ENCODE data around the gene ANKUB1.
A peak's percentile ranks its signal among the peaks of the same experiment; 100 is the strongest.

The ANKUB1 gene

GRCh38 chr3:149776170-149776569, 16.2 kb downstream of the ANKUB1 start:
- H3K4me3 ChIP-seq (ENCODE audit: low read length): no peak overlapping the region
- no peak for DNase-seq (ENCODE audit: low read depth)
- TF ChIP-seq CTCF (conservative IDR thresholded peaks at IDR 0.05; ENCODE audit: low read depth, low read length): no peak

- no peak for DNase-seq (ENCODE audit: low read depth)
- TF ChIP-seq CTCF (conservative IDR thresholded peaks at IDR 0.05; ENCODE audit: low read depth, low read length): no peak
Observed at GRCh38 chr3:149772861-149773260, 19.5 kb downstream of the ANKUB1 start.

DNA sequence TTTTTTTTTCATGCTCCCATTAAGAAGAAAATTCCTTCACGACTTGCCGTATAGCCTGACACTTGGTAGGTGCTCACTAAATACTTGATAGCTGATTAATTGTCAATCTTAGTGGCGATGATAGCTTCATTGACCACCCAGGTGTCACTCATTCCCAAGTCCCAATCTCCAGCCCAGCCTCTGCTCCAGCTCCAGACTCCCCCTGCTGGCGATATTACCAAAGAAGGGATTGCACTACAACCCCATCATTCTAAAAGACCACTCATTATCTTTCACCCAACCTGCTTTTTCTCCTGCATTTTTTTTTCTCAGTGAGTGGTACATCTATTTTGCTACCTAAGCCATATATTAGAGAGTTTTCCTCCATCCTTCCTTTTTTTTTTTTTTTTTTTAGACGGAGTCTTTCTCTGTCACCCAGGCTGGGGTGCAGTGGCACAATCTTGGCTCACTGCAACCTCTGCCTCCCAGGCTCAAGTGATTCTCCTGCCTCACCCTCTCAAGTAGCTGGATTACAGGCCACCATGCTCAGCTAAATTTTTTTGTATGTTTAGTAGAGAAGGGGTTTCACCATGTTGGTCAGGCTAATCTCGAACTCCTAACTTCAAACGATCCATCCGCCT, 20.6 kb downstream of the ANKUB1 start:
- TF ChIP-seq CTCF (conservative IDR thresholded peaks at IDR 0.05; ENCODE audit: low read depth, low read length): peak; percentile 86
- DNase-seq (ENCODE audit: low read depth): no peak
- H3K4me3 ChIP-seq (ENCODE audit: low read length): no peak overlapping the region

More at GRCh38 chr3:149772861-149773260, 19.5 kb downstream of the ANKUB1 start:
- no peak overlapping the region for H3K4me3 ChIP-seq (ENCODE audit: low read length)

- no peak for TF ChIP-seq CTCF (conservative IDR thresholded peaks at IDR 0.05; ENCODE audit: low read depth, low read length)
- no peak overlapping the region for H3K4me3 ChIP-seq (ENCODE audit: low read length)
- no peak for DNase-seq (ENCODE audit: low read depth)
Observed at GRCh38 chr3:149770246-149770645, 22.1 kb downstream of the ANKUB1 start.

GRCh38 chr3:149768704-149769103, 23.6 kb downstream of the ANKUB1 start:
- no peak overlapping the region for H3K4me3 ChIP-seq (ENCODE audit: low read length)
- no peak for TF ChIP-seq CTCF (conservative IDR thresholded peaks at IDR 0.05; ENCODE audit: low read depth, low read length)

DNA sequence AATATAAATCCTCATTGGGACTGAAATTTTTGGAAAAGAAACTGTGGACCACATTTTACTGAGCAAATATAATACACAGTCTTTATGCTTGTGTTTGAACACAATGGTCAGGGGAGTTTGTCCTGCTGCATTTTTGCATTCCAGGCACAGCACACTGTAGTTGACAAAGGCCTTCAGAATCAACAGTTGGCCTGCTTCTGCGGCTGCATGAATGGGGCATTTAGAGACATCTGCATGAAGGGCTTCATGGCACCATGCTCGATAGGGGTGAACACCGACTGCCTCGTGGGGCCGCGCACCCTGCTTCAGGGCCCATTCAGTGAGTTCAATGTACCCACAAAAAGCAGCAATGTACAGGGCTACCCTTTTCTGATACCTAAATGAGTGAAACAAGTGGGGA, 24.6 kb downstream of the ANKUB1 start:
- H3K4me3 ChIP-seq (ENCODE audit: low read length): no peak overlapping the region
- no peak for TF ChIP-seq CTCF (conservative IDR thresholded peaks at IDR 0.05; ENCODE audit: low read depth, low read length)
- DNase-seq (ENCODE audit: low read depth): no peak

More at GRCh38 chr3:149768704-149769103, 23.6 kb downstream of the ANKUB1 start:
- DNase-seq (ENCODE audit: low read depth): no peak

GRCh38 chr3:149765762-149766334, 26.5 kb downstream of the ANKUB1 start:
- no peak for DNase-seq (ENCODE audit: low read depth)
- peak; percentile 70 for TF ChIP-seq CTCF (conservative IDR thresholded peaks at IDR 0.05; ENCODE audit: low read depth, low read length)
- no peak overlapping the region for H3K4me3 ChIP-seq (ENCODE audit: low read length)

Data from retinal pigment epithelial cell (primary cell).